GDM1 (cell line): ENCODE measurements around the gene FAM219A.
"Not testable (repeated sequence)": the region's sequence is repeated elsewhere in the genome, so short reads cannot be mapped to it uniquely, and the experiment has no call there.

Experiments
- DNase-seq: peaks from one replicate; lab custom pipeline; 2025; lab: John Stamatoyannopoulos, UW

The FAM219A gene

DNA sequence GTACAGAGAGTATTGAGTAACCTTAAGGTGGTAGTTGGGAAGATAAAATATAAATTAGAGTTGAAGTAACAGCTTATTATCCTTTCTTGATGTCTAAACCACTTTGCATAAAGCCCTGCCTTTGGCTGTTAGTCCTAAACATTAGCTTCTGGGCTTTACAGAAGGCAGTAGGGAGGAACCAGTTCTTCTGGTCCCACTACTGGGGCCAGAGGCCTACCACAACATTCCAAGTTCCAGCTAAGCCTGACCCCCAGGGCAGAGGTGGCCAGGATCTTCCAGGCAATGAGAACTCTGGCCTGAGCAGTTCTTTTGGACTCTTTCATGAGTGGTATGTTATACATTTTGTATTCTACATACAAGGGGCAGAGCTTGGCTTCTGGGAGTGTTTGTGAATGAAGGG lies 26.3 kb upstream of the FAM219A start:
- no peak for DNase-seq

- not testable (repeated sequence) for DNase-seq
Observed at GRCh38 chr9:34482746-34483145, 24.4 kb upstream of the FAM219A start.

DNA sequence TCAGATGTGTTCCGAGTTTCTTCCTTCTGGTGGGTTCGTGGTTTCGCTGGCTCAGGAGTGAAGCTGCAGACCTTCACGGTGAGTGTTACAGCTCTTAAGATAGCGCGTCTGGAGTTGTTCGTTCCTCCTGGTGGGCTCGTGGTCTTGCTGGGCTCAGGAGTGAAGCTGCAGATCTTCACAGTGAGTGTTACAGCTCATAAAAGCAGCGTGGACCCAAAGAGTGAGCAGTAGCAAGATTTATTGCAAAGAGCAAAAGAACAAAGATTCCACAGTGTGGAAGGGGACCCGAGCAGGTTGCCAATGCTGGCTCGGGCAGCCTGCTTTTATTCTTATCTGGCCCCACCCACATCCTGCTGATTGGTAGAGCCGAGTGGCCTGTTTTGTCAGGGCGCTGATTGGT lies 23.2 kb upstream of the FAM219A start:
- not testable (repeated sequence) for DNase-seq

GRCh38 chr9:34479431-34479866 lies 21.1 kb upstream of the FAM219A start:
- no peak for DNase-seq

DNA sequence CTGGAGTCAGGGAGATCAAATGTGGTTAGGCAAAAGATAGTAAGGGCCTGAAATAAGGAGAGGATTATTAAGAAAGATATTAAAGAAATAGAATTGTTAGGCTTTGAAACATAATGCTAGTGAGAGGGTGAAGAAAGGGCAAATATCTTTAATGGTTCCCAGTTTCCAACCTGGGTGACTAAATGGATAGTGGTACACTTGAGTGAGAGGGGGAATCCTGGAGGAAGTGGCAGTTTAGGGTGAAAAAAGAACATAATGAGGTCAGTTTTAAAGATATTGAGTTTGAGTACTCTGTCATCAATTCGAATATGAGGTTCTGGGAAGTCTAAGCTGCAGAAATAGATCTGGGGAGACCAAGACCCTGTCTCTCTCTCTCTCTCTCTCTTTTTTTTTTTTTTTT lies 19.2 kb upstream of the FAM219A start:
- no peak for DNase-seq

DNA sequence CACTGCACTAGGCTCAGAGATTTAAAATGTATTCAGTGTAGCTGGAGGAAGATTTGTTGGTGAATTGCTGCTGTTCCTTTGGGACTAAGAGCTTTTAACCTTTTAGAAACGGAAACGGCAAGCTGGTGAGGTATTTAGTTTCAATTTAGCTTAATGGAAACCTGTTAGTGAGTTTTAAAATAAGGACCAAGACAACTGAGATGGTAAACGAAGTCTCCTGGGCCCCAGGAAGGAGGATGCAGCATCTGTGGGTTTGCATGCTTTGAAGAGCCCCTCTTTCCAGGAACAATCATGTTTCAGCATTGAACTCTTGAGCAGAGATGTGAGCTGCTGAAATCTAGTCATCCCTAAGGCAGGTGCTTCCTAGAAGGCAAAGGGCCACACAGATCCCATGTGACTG lies 16.7 kb upstream of the FAM219A start:
- DNase-seq, result no peak

DNA sequence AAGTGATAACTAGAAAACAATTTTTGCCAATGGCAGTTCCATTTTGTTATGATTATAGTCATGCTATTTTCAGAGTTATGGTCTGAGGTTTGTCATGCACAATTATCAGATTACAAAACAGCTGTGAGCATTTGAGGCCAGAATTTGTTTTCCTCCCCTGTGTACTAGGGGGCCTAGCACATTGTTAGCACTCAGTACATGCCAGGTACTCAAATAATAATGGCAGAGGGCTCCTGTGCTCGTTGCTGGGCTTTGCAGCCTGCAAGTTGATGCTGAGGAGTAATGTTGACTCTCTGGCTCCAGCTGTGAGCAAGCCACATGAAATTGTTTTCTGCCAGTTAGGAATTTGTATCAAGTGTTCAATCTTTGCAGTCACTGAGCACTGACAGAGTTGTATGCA lies 7.1 kb upstream of the FAM219A start:
- no peak for DNase-seq

- no peak for DNase-seq
Observed at GRCh38 chr9:34464571-34464970, 6.2 kb upstream of the FAM219A start.

- no peak for DNase-seq
Observed at GRCh38 chr9:34463901-34464232, 5.5 kb upstream of the FAM219A start.

- no peak for DNase-seq
Observed at GRCh38 chr9:34463098-34463900, 4.9 kb upstream of the FAM219A start.

GRCh38 chr9:34459941-34460340 lies 1.6 kb upstream of the FAM219A start:
- no peak for DNase-seq

DNA sequence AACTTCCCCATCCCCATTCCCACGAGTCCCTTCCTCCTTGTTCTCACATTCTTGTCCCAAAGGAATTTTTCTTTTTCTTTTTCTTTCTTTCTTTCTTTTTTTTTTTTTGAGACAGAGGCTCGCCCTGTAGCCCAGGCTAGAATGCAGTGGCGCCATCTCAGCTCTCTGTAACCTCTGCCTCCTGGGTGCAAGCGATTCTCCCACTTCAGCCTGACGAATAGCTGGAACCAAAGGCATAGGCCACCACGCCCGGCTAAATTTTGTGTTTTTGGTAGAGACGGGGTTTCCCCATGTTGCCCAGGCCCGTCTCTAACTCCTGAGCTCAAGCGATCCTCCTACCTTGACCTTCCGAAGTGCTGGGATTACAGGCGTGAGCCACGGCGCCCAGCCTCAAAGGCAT lies 986 bp upstream of the FAM219A start:
- DNase-seq, result no peak

DNA sequence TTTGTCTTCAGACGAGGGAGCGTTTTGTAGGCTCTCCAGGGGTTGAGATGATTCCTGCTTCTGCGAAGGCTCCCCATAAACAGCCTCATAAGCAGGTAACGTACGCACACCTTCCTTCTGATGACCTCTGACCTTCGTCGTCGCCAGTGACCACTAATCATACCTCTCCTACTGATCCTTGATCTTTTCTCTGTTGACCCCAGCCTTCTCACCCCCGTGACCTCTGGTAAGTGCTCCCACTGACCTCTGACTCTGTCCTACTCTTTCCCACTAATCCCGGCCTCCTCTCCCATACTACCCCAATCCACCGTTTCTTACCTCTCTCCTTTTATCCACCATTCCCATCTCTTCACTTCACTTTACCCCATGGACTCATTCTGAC lies 580 bp upstream of the FAM219A start:
- DNase-seq, result no peak

GRCh38 chr9:34457266-34458012 lies 931 bp downstream of the FAM219A start:
- no peak for DNase-seq

GRCh38 chr9:34456746-34457145 lies 1.6 kb downstream of the FAM219A start:
- DNase-seq, result no peak

- DNase-seq, result peak; percentile 35
Observed at GRCh38 chr9:34456151-34456550, 2.2 kb downstream of the FAM219A start.

DNA sequence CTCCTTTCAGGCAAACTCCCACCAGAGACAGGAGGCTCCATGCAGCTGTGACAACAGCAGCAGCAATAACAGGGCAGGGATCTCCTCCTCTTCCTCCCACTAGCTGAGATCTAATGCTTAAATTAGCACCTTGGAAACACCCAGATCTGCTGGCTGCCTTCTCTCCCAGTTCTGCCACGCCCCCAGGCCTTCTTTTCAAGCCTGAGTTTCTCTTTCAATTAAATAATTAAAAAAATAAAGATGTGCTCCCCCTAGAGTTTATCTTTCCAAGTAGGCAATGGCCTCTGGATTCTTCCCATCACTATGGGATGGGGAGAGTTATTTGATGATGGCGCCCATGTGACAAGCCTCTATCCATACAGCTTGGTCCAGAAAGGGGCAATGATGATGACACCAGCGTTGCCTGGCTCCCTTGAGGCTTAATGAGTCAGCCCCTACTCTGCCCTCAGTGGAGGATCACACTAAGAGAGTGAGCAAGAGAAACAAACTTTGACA lies 3.8 kb downstream of the FAM219A start:
- no peak for DNase-seq

DNA sequence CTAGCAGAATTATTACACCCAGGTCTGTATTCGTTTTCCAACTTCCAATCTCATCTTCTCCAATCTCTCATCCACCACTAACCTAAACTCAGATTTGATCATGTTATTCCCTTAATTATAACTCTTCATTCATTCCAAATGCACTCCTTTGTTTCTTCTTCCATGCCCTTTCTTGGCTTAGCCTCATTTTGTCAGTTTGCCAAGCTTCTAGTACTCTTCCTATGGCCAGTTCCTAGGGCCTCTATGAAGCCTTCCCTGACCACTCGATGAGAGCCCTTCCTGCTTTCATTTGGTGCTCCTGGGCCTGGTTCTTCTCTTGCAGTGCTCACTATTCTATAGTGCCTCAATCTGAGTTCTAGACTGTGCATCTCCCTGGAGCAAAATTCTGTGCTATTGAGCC lies 5.8 kb downstream of the FAM219A start:
- no peak for DNase-seq

GRCh38 chr9:34451545-34451944 lies 6.8 kb downstream of the FAM219A start:
- peak; percentile 29 for DNase-seq

DNA sequence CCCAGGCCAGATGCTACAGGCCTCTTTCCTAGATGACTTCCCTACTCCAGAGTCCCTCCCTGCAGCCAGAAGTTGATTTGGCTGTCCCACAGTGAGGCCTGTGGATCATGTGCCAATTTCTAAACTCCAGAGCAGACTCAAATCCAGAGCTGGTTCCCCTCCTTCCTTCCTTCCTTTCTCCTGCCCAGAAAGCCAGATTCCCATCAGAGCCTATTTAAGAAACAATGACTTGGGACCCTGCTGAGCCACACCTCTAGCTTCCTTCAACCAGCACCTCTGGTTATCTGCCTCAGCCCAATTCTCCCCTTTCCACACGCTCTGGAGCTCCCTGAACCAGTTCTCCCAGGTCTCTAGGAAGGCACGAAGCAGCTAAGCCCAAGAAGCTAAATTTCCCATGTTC lies 7.2 kb downstream of the FAM219A start:
- DNase-seq, result no peak

DNA sequence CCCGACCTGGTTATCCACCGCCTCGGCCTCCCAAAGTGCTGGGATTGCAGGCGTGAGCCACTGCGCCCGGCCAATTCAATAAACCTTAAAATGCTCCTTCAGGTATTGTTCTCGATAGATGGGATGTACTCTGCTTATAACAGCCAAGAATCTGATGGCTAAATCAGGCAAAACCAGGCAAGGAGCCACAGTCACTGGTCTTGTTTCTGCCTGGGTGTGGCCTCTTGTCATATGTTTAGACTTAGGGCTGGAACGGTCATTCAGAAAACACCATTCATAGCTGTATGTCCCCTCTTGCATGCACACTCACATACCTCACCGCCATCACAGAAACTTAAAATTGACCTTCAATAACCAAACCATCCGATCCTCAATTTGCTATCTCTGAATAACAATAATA lies 7.7 kb downstream of the FAM219A start:
- no peak for DNase-seq

- DNase-seq, result no peak
Observed at GRCh38 chr9:34446951-34447350, 11.4 kb downstream of the FAM219A start.

- DNase-seq, result no peak
Observed at GRCh38 chr9:34446468-34446891, 11.9 kb downstream of the FAM219A start.
